HepG2 (cell line): ENCODE results near the gene ERCC4. TPM values are rescaled to one million over a fixed set of nuclear protein-coding genes. Genes with fewer than 3 reads are reported as not detected.

ENCODE experiments used
- CBFB ChIP-seq: sonication (generic); formaldehyde crosslinking; IDR thresholded peaks from 2 replicates; pipeline ENCODE4 v1.4.0; 2020; ENCODE audit warnings: missing genetic modification reagents
- CC2D1A ChIP-seq: sonication (generic); formaldehyde crosslinking; IDR thresholded peaks from 2 replicates; pipeline ENCODE4 v1.8.1; 2023; ENCODE audit warnings: mild to moderate bottlenecking, missing genetic modification reagents
- CREB1 ChIP-seq, 2 experiments: fragments of 450-650 bp in 1 of 2; IDR thresholded peaks; 2 replicates each; pipeline ENCODE4 v1.6.1; 2016 to 2017; ENCODE audit warnings: control low read depth in 1 of 2, mild to moderate bottlenecking in 1 of 2, missing compliant biosample characterization in 1 of 2, missing genetic modification characterization in 1 of 2
- EHMT2 ChIP-seq: fragments of 200-600 bp; sonication (generic); IDR thresholded peaks from 2 replicates; pipeline ENCODE4 v1.7.0; 2017; ENCODE audit warnings: antibody characterized with exemption, low read depth, low read length, borderline replicate concordance
- FOXO1 ChIP-seq: sonication (generic); formaldehyde crosslinking; IDR thresholded peaks from 2 replicates; pipeline ENCODE4 v1.4.0; 2020; ENCODE audit warnings: missing genetic modification reagents
- HMG20A ChIP-seq: IDR thresholded peaks from 2 replicates; pipeline ENCODE4 v1.6.1; 2016; ENCODE audit warnings: borderline replicate concordance
- HNF4A ChIP-seq: sonication (generic); formaldehyde crosslinking; IDR thresholded peaks from 2 replicates; pipeline ENCODE4 v1.4.0; 2020; ENCODE audit warnings: missing genetic modification reagents
- KDM4B ChIP-seq: sonication (generic); formaldehyde crosslinking; IDR thresholded peaks from 2 replicates; pipeline ENCODE4 v1.4.0; 2020; ENCODE audit warnings: missing genetic modification reagents
- KDM6A ChIP-seq: IDR thresholded peaks from 2 replicates; pipeline ENCODE4 v1.6.1; 2016; ENCODE audit warnings: low read depth
- MAFK ChIP-seq, 2 experiments: IDR thresholded peaks in 1 of 2; conservative IDR thresholded peaks in 1 of 2; 2 replicates each; pipeline ENCODE4 v1.6.1; 2011; ENCODE audit warnings: improper control_type of control experiment in 2 of 2, low read length in 2 of 2
- MIER3 ChIP-seq: IDR thresholded peaks from 2 replicates; pipeline ENCODE4 v1.6.1; 2016; ENCODE audit warnings: missing compliant biosample characterization, borderline replicate concordance
- NFYC ChIP-seq: IDR thresholded peaks from 2 replicates; pipeline ENCODE4 v1.6.1; 2016; ENCODE audit warnings: missing genetic modification reagents, missing compliant biosample characterization
- NR0B2 ChIP-seq: sonication (generic); formaldehyde crosslinking; IDR thresholded peaks from 2 replicates; pipeline ENCODE4 v1.4.0; 2020; ENCODE audit warnings: mild to moderate bottlenecking, missing genetic modification reagents
- TBL1XR1 ChIP-seq: fragments of 150-350 bp; IDR thresholded peaks from 2 replicates; pipeline ENCODE4 v1.6.1; 2014; ENCODE audit warnings: borderline replicate concordance, low read length; ENCODE audit not compliant: partially characterized antibody
- TBP ChIP-seq: sonication (generic); formaldehyde crosslinking; IDR thresholded peaks from 2 replicates; pipeline ENCODE4 v1.5.0; 2020; ENCODE audit warnings: missing genetic modification reagents
- TEAD3 ChIP-seq: optimal IDR thresholded peaks from 2 replicates; pipeline ENCODE3; 2016; ENCODE audit warnings: borderline replicate concordance
- ZBTB33 ChIP-seq: sonication (generic); formaldehyde crosslinking; IDR thresholded peaks from 2 replicates; pipeline ENCODE4 v1.4.0; 2020; ENCODE audit warnings: missing genetic modification reagents
- ZKSCAN1 ChIP-seq: fragments of 150-350 bp; IDR thresholded peaks from 2 replicates; pipeline ENCODE4 v1.6.1; 2014; ENCODE audit warnings: low read length
- ZMYM2 ChIP-seq: sonication (generic); formaldehyde crosslinking; IDR thresholded peaks from 2 replicates; pipeline ENCODE4 v1.8.0; 2022; ENCODE audit warnings: mild to moderate bottlenecking, missing genetic modification reagents
- ZNF281 ChIP-seq: sonication (generic); formaldehyde crosslinking; IDR thresholded peaks from 2 replicates; pipeline ENCODE4 v1.4.0; 2020; ENCODE audit warnings: missing genetic modification reagents, borderline replicate concordance
- ZNF567 ChIP-seq: sonication (generic); formaldehyde crosslinking; IDR thresholded peaks from 2 replicates; pipeline ENCODE4 v1.8.1; 2023; ENCODE audit warnings: mild to moderate bottlenecking, missing genetic modification reagents, borderline replicate concordance
- ZNF784 ChIP-seq: sonication (generic); formaldehyde crosslinking; IDR thresholded peaks from 2 replicates; pipeline ENCODE4 v1.5.1; 2020; ENCODE audit warnings: missing genetic modification reagents, mild to moderate bottlenecking, borderline replicate concordance
- ZNF841 ChIP-seq: sonication (generic); formaldehyde crosslinking; IDR thresholded peaks from 2 replicates; pipeline ENCODE4 v1.8.1; 2023; ENCODE audit warnings: missing genetic modification reagents, borderline replicate concordance
- ZSCAN31 ChIP-seq: sonication (generic); formaldehyde crosslinking; IDR thresholded peaks from 2 replicates; pipeline ENCODE4 v1.5.0; 2020; ENCODE audit warnings: low read depth, mild to moderate bottlenecking, missing genetic modification reagents
- polyA plus RNA-seq, 8 experiments: library from polyadenylated mRNA; depleted of rRNA in 3 of 8; stranded (reverse) in 7 of 8; unstranded in 1 of 8; fragments of >200 nt; fragmentation: Illumina TruSeq in 4 of 8; extraction: Trizol in 4 of 8; gene quantifications; 2 replicates each; pipeline versions ENCODE4 v1.2.1 to v1.2.3, GENCODE V29; 2011 to 2016; ENCODE audit warnings: low read depth in 4 of 8, missing spikeins in 1 of 8, mixed read lengths in 1 of 8; ENCODE audit not compliant: insufficient read depth in 1 of 8
- total RNA-seq, 5 experiments: library from RNA; depleted of rRNA; stranded (reverse); fragments of >200 nt; fragmentation: Illumina TruSeq; extraction: Trizol; gene quantifications; 2 replicates each; pipeline ENCODE4 v1.2.3, GENCODE V29; 2016; ENCODE audit warnings: low read depth in 1 of 5

Gene ERCC4
- total and polyA plus RNA-seq, 2 of the 13 experiments (the other 11 are each of a cell fraction or from before 2014, with no cell fraction given), result 5.4 to 15.2 TPM

DNA sequence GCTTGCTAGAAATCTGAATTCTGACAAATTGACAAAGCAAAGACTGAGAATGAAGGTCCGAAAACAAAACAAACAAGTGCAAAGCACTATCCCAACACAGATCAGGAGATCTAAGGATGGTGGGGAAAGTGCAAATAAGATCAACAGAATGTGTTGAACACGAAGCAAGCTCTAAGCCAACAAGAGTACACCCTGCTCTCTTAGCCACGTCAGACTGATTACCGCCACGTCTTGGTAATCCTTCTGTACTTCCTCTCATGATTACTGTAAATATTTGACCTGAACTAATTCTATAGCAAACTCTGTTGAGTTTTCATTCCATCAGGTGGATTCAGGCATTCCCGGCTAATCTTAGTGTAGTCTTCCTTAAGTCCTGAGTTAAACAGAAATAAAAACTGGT is 34.3 kb upstream of the ERCC4 start (continued):
- TF ChIP-seq ZNF784 (CRISPR knock-in tag) (0 out of 2 replicates have a peak, but pooled peaks have one; percentile 50), MIER3 (CRISPR knock-in tag) (peak; percentile 89; the same call in 1 of the 2 replicates), TBL1XR1 (peak; percentile 47), KDM4B (0 out of 2 replicates have a peak, but pooled peaks have one; percentile 65), ZBTB33 (CRISPR knock-in tag) (no peak), CBFB (CRISPR knock-in tag) (peak; percentile 49; the same call in 1 of the 2 replicates), NFYC (CRISPR knock-in tag) (0 out of 2 replicates have a peak, but pooled peaks have one; percentile 32), CC2D1A (CRISPR knock-in tag) (no peak), FOXO1 (peak; percentile 97), ZMYM2 (CRISPR knock-in tag) (no peak), TEAD3 (CRISPR knock-in tag) (peak; percentile 73), ZNF567 (CRISPR knock-in tag) (0 out of 2 replicates have a peak, but pooled peaks have one; percentile 78), NR0B2 (CRISPR knock-in tag) (no peak), HNF4A (peak; percentile 75), CREB1 (IDR thresholded peaks at IDR 0.05) (peak; percentile 68; the same call in 1 of the 2 replicates), CREB1 (CRISPR knock-in tag; IDR thresholded peaks at IDR 0.05) (peak; percentile 63; the same call in 1 of the 2 replicates), ZNF841 (CRISPR knock-in tag) (no peak), ZNF281 (CRISPR knock-in tag) (peak; percentile 24; the same call in 1 of the 2 replicates), KDM6A (peak; percentile 75), ZKSCAN1 (no peak), HMG20A (CRISPR knock-in tag) (peak; percentile 92), ZSCAN31 (CRISPR knock-in tag) (peak; percentile 48; the same call in 1 of the 2 replicates), MAFK (conservative IDR thresholded peaks at IDR 0.05 in 1 of 2, IDR thresholded peaks at IDR 0.05 in 1 of 2; ENCODE audit: low read length in 2 of 2) (no peak), EHMT2 (peak; percentile 62; the same call in 1 of the 2 replicates), TBP (CRISPR knock-in tag) (no peak)
